ENCODE data around the gene WFDC10A. TPM values are rescaled to one million over a fixed set of nuclear protein-coding genes. Genes with fewer than 3 reads are reported as not detected.
A peak's percentile ranks its signal among the peaks of the same experiment; 100 is the strongest.
"Not testable (repeated sequence)": the region's sequence is repeated elsewhere in the genome, so short reads cannot be mapped to it uniquely, and the experiment has no call there.

Gene WFDC10A
- polyA plus RNA-seq, 1 donor from 2014 or later: not detected

DNA sequence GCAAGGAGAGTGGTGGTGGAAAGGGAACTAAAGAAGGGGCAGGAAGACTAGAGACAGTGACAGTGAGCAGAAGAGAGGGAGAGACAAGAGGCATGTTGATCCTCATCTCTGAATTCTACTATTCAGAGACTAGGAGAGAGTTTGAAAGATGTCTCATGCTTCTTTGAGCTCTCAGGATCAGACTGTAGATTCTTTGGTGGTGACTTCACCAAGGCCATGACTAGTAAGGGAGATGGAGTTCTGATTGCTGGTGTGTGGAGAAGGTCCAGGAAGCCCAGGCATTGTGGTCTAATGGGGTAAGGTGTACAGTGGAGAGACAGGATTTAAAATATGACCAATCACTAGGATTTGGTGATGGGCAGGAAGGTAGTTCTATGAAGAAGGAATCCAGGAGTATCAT, 832 bp downstream of the WFDC10A start:
- H3K27me3 Mint-ChIP-seq: peaks cover 7% of the 10 kb centered on the region
- H3K36me3 Mint-ChIP-seq: no peaks in the 10 kb centered on the region
- no peak overlapping the region for H3K4me3 Mint-ChIP-seq
- H3K9me3 Mint-ChIP-seq: peaks cover 0 to 3% (median 1%) of the 10 kb centered on the region in 3 donors
- H3K27ac Mint-ChIP-seq: no peak overlapping the region
- H3K4me1 Mint-ChIP-seq: peaks cover 0 to 3% (median 0%) of the 10 kb centered on the region in 3 donors

- H3K4me3 Mint-ChIP-seq: no peak within 1 kb of the TSS
- no peaks in the 10 kb centered on the region for H3K36me3 Mint-ChIP-seq
- no peak within 1 kb of the TSS for H3K27ac Mint-ChIP-seq
- H3K9me3 Mint-ChIP-seq: peaks cover 0 to 2% (median 0%) of the 10 kb centered on the region in 3 donors
- peaks cover 0 to 3% (median 0%) of the 10 kb centered on the region in 3 donors for H3K4me1 Mint-ChIP-seq
- peaks cover 7% of the 10 kb centered on the region for H3K27me3 Mint-ChIP-seq
Observed at GRCh38 chr20:45631184-45631583, 1.6 kb downstream of the WFDC10A start, which contains the start of gene WFDC9. TSS of gene WFDC9 (minus strand) at chr20:45631284. CDS start at chr20:45610181, 21,103 bp downstream.

- no peak overlapping the region for H3K4me3 Mint-ChIP-seq
- no peaks in the 10 kb centered on the region for H3K4me1 Mint-ChIP-seq
- no peak overlapping the region for H3K27ac Mint-ChIP-seq
- peaks cover 2% of the 10 kb centered on the region for H3K27me3 Mint-ChIP-seq
- peaks cover 0 to 3% (median 0%) of the 10 kb centered on the region in 3 donors for H3K9me3 Mint-ChIP-seq
- H3K36me3 Mint-ChIP-seq: no peaks in the 10 kb centered on the region
Observed at GRCh38 chr20:45636513-45636912, 7.0 kb downstream of the WFDC10A start.

DNA sequence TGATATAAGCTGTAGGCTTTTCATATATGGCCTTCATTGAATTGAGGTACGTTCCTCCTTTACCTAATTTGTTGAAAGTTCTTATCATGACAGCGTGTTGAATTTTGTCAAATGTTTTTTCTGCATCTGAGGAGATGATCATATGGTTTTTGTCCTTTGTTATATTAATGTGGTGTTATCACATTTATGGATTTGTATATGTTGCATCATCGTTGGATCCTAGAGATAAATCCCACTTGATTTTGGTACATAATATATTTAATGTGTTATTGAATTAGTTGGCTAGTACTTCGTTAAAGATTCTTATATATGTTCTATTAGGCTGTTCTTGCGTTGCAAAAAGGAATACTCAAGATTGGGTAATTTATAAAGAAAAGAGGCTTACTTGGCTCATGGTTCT, 10.1 kb downstream of the WFDC10A start:
- Mint-ChIP-seq H3K4me3 (no peak overlapping the region), H3K4me1 (no peaks in the 10 kb centered on the region), H3K9me3 (peaks cover 0 to 2% (median 0%) of the 10 kb centered on the region in 3 donors), H3K27ac (no peak overlapping the region), H3K27me3 (peaks cover 4% of the 10 kb centered on the region), H3K36me3 (no peaks in the 10 kb centered on the region)

DNA sequence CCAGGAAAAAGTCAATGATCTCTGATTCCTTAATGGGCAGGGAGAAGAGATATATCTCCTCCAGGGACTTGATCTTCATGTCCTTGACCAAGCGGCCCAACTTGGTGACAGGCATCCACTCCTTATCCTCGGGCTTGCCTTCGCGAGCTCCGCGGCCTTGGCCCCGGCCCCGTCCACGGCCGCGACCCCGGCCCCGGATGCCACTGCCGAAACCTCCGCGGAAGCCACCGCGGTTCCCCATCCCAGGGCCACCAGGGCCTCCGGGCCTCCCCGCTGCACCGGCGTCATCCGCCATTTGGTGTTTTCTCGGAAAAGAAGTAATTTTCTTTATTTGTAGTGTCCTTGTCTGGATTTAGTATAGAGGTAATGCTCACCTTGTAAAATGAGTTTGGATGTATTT, 11.5 kb downstream of the WFDC10A start:
- not testable (repeated sequence) for H3K27me3 Mint-ChIP-seq, H3K27ac Mint-ChIP-seq, H3K36me3 Mint-ChIP-seq, H3K4me1 Mint-ChIP-seq, H3K9me3 Mint-ChIP-seq, H3K4me3 Mint-ChIP-seq

DNA sequence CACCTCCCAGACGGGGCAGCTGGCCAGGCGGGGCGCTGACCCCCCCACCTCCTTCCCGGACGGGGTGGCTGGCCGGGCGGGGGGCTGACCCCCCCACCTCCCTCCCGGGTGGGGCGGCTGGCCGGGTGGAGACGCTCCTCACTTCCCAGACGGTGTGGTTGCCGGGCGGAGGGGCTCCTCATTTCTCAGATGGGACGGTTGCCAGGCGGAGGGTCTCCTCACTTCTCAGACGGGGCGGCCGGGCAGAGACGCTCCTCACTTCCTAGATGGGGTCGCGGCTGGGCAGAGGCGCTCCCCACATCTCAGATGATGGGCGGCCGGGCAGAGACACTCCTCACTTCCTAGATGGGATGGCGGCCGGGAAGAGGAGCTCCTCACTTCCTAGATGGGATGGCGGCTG, 16.3 kb downstream of the WFDC10A start:
- H3K4me3 Mint-ChIP-seq, H3K27me3 Mint-ChIP-seq, H3K36me3 Mint-ChIP-seq, H3K27ac Mint-ChIP-seq, H3K9me3 Mint-ChIP-seq, H3K4me1 Mint-ChIP-seq: not testable (repeated sequence)

DNA sequence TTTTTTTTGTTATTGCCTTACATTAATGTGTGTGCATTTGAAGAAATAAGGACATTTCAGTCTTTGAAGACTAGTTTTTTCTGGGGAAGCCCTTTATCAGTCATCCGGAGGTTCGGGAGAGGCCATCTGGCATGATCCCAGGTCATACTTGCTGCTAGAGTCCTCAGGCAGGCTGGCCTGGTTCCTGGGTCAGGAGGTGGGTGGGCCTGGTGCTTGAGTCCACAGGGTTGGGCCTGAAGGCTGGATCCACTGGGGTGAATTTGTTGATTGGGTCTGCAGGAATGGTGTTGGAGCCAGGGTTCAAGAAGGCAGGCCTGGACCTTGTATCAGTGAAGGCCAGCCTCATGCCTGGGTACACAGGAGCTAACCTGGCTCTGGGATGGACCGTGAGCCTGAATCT, 17.3 kb downstream of the WFDC10A start:
- H3K9me3 Mint-ChIP-seq: no peaks in the 10 kb centered on the region
- peaks cover 6% of the 10 kb centered on the region for H3K27me3 Mint-ChIP-seq
- peaks cover 4% of the 10 kb centered on the region for H3K36me3 Mint-ChIP-seq
- H3K27ac Mint-ChIP-seq: no peak overlapping the region
- no peak overlapping the region for H3K4me3 Mint-ChIP-seq
- H3K4me1 Mint-ChIP-seq: no peaks in the 10 kb centered on the region

- no peak overlapping the region for H3K4me3 Mint-ChIP-seq
- peaks cover 0 to under 1% (median 0%) of the 10 kb centered on the region in 3 donors for H3K9me3 Mint-ChIP-seq
- peaks cover 4% of the 10 kb centered on the region for H3K36me3 Mint-ChIP-seq
- H3K4me1 Mint-ChIP-seq: no peaks in the 10 kb centered on the region
- H3K27me3 Mint-ChIP-seq: peaks cover 6% of the 10 kb centered on the region
- H3K27ac Mint-ChIP-seq: no peak overlapping the region
Observed at GRCh38 chr20:45647441-45648050, 18.0 kb downstream of the WFDC10A start.

- no peaks in the 10 kb centered on the region for H3K4me1 Mint-ChIP-seq
- H3K27me3 Mint-ChIP-seq: peaks cover 6% of the 10 kb centered on the region
- no peak overlapping the region for H3K27ac Mint-ChIP-seq
- peaks cover 0 to 1% (median 0%) of the 10 kb centered on the region in 3 donors for H3K9me3 Mint-ChIP-seq
- H3K4me3 Mint-ChIP-seq: no peak overlapping the region
- peaks cover 4% of the 10 kb centered on the region for H3K36me3 Mint-ChIP-seq
Observed at GRCh38 chr20:45649312-45649863, 19.8 kb downstream of the WFDC10A start.

GRCh38 chr20:45651726-45652125, 22.2 kb downstream of the WFDC10A start:
- H3K4me3 Mint-ChIP-seq: peak overlapping the region in 1 of 4 donors; percentile 4
- not testable (repeated sequence) for H3K36me3 Mint-ChIP-seq, H3K27me3 Mint-ChIP-seq, H3K27ac Mint-ChIP-seq, H3K4me1 Mint-ChIP-seq, H3K9me3 Mint-ChIP-seq

DNA sequence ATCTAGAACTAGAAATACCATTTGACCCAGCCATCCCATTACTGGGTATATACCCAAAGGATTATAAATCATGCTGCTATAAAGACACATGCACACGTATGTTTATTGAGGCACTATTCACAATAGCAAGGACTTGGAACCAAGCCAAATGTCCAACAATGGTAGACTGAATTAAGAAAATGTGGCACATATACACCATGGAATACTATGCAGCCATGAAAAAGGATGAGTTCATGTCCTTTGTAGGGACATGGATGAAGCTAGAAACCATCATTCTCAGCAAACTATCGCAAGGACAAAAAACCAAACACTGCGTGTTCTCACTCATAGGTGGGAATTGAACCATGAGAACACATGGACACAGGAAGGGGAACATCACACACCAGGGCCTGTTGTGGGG, 27.5 kb downstream of the WFDC10A start:
- not testable (repeated sequence) for H3K4me1 Mint-ChIP-seq, H3K27ac Mint-ChIP-seq, H3K4me3 Mint-ChIP-seq, H3K9me3 Mint-ChIP-seq, H3K36me3 Mint-ChIP-seq, H3K27me3 Mint-ChIP-seq

DNA sequence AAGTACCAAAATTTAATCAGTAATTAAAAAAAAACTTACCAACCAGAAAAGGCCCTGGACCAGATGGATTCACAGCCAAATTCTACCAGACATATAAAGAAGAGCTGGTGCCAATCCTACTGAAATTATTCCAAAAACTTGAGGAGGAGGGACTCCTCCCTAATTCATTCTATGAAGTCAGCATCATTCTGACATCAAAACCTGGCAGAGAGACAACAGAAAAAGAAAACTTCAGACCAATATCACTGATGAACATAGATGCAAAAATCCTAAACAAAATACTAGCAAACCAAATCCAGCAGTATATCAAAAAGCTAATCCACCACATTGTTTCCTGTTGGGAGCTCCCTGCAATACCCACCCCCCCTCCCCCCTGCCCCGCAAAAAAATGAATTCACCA, 40.6 kb downstream of the WFDC10A start, which contains the start of gene WFDC11:
Gene WFDC11, minus strand, starts transcription at position 101 of the 400 bp plus-strand sequence. CDS start 19,639 bp downstream, outside the sequence.
- H3K9me3 Mint-ChIP-seq: peaks cover 0 to 7% (median under 1%) of the 10 kb centered on the region in 3 donors
- H3K27me3 Mint-ChIP-seq: peaks cover 12% of the 10 kb centered on the region
- H3K4me3 Mint-ChIP-seq: no peak within 1 kb of the TSS
- H3K27ac Mint-ChIP-seq: no peak within 1 kb of the TSS
- H3K36me3 Mint-ChIP-seq: peaks cover under 1% of the 10 kb centered on the region
- H3K4me1 Mint-ChIP-seq: no peaks in the 10 kb centered on the region

- Mint-ChIP-seq H3K27ac (no peak overlapping the region), H3K4me3 (no peak overlapping the region), H3K27me3 (peaks cover 7% of the 10 kb centered on the region), H3K4me1 (no peaks in the 10 kb centered on the region), H3K9me3 (peaks cover 11 to 20% (median 13%) of the 10 kb centered on the region in 3 donors), H3K36me3 (peaks cover 1% of the 10 kb centered on the region)
Observed at GRCh38 chr20:45672765-45673164, 43.2 kb downstream of the WFDC10A start.

GRCh38 chr20:45679650-45680049, 50.1 kb downstream of the WFDC10A start:
- no peak overlapping the region for H3K4me3 Mint-ChIP-seq
- peaks cover 10 to 32% (median 20%) of the 10 kb centered on the region in 3 donors for H3K9me3 Mint-ChIP-seq
- no peak overlapping the region for H3K27ac Mint-ChIP-seq
- no peaks in the 10 kb centered on the region for H3K4me1 Mint-ChIP-seq
- peaks cover 3% of the 10 kb centered on the region for H3K36me3 Mint-ChIP-seq
- peaks cover 9% of the 10 kb centered on the region for H3K27me3 Mint-ChIP-seq

All from IgD-negative memory B cell (primary cell).